PC-9 (cell line): ENCODE data around the gene DOC2A.

Source experiments
- CTCF ChIP-seq: fragments of 200-600 bp; sonication (generic); conservative IDR thresholded peaks from 2 replicates; pipeline ENCODE4 v1.6.1; 2017; ENCODE audit warnings: mixed run types, antibody characterized with exemption, mild to moderate bottlenecking, moderate library complexity
- EZH2 ChIP-seq: fragments of 200-600 bp; sonication (generic); IDR thresholded peaks from 2 replicates; pipeline ENCODE4 v1.8.0; 2017; ENCODE audit warnings: antibody characterized with exemption, low read depth

GRCh38 chr16:29990883-29991570, 19.8 kb downstream of the DOC2A start:
- TF ChIP-seq EZH2, result no peak
- TF ChIP-seq CTCF, result no peak
